ENCODE results near the gene EVX2. TPM values are rescaled to one million over a fixed set of nuclear protein-coding genes. Genes with fewer than 3 reads are reported as not detected.

EVX2 gene
- total and polyA plus RNA-seq, 8 donors, result not detected

- no peak for DNase-seq
- intact Hi-C loops (cut with DNase I), result no loop called here
- Histone ChIP-seq H3K36me3 (no peaks in the 10 kb centered on the region), H3K4me1 (peaks cover 0 to 4% of the 10 kb centered on the region in 2 donors), H3K27me3 (peaks cover 95 to 100% of the 10 kb centered on the region in 2 donors), H3K4me3 (no peak overlapping the region), H3K9me3 (no peaks in the 10 kb centered on the region), H3K27ac (no peak overlapping the region)
- no peak for TF ChIP-seq CTCF (IDR thresholded peaks at IDR 0.05)
- no peak for ATAC-seq
Measured at GRCh38 chr2:176072951-176073904, 10.5 kb downstream of the EVX2 start.

GRCh38 chr2:176072292-176072669 lies 11.5 kb downstream of the EVX2 start:
- no peak for DNase-seq
- Histone ChIP-seq H3K9me3 (no peaks in the 10 kb centered on the region), H3K36me3 (no peaks in the 10 kb centered on the region), H3K27me3 (peaks cover 95 to 100% of the 10 kb centered on the region in 2 donors), H3K27ac (no peak overlapping the region), H3K4me1 (peaks cover 5 to 11% of the 10 kb centered on the region in 2 donors), H3K4me3 (no peak overlapping the region)
- intact Hi-C loops (cut with DNase I), result no loop called here
- ATAC-seq, result no peak
- no peak for TF ChIP-seq CTCF (IDR thresholded peaks at IDR 0.05)

GRCh38 chr2:176071330-176072291 lies 12.2 kb downstream of the EVX2 start:
- no peak for ATAC-seq
- no peak for TF ChIP-seq CTCF (IDR thresholded peaks at IDR 0.05)
- intact Hi-C loops (cut with DNase I), result no loop called here
- Histone ChIP-seq H3K27me3 (peaks cover 95 to 100% of the 10 kb centered on the region in 2 donors), H3K36me3 (no peaks in the 10 kb centered on the region), H3K27ac (no peak overlapping the region), H3K9me3 (no peaks in the 10 kb centered on the region), H3K4me1 (peaks cover 8 to 17% of the 10 kb centered on the region in 2 donors), H3K4me3 (no peak overlapping the region)
- no peak for DNase-seq

GRCh38 chr2:176068419-176068832 lies 15.3 kb downstream of the EVX2 start:
- Histone ChIP-seq H3K9me3 (no peaks in the 10 kb centered on the region), H3K36me3 (no peaks in the 10 kb centered on the region), H3K27ac (no peak overlapping the region), H3K4me3 (no peak overlapping the region), H3K27me3 (peaks cover 89 to 100% of the 10 kb centered on the region in 2 donors), H3K4me1 (peaks cover 8 to 17% of the 10 kb centered on the region in 2 donors)
- intact Hi-C loops (cut with DNase I), result no loop called here
- DNase-seq (no peak), ATAC-seq (no peak)
- no peak for TF ChIP-seq CTCF (IDR thresholded peaks at IDR 0.05)

Data from left lung (tissue), 10 donors.